PC-9 (cell line): Measurements from ENCODE around the gene EYS.

Experiments used
- EZH2 ChIP-seq: fragments of 200-600 bp; sonication (generic); IDR thresholded peaks from 2 replicates; pipeline ENCODE4 v1.8.0; 2017; ENCODE audit warnings: antibody characterized with exemption, low read depth
- TF ChIP-seq, protein P1 (sequence below): fragments of 200-600 bp; sonication (generic); conservative IDR thresholded peaks from 2 replicates; pipeline ENCODE4 v1.6.1; 2017; ENCODE audit warnings: mixed run types, antibody characterized with exemption, mild to moderate bottlenecking, moderate library complexity

DNA sequence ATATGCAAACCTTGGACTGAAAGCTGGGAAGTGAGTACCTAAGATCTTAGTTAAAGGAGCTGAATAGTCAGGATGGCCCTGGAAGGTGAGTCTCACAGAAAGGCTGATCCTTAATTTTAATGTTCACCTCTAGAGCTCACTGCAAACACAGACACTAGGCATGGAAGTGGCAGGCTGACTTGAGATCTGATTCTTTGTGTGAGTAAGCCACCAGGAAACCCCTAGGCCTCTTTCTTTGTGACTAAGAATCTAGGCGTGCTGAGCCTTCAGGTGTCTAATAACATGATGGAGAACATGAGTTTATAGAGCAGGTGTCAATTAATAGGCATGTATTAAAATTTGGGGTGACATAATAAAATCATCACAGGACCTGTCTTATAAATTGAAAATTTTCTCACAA, 642.2 kb downstream of the EYS start:
- TF ChIP-seq, protein P1, sequence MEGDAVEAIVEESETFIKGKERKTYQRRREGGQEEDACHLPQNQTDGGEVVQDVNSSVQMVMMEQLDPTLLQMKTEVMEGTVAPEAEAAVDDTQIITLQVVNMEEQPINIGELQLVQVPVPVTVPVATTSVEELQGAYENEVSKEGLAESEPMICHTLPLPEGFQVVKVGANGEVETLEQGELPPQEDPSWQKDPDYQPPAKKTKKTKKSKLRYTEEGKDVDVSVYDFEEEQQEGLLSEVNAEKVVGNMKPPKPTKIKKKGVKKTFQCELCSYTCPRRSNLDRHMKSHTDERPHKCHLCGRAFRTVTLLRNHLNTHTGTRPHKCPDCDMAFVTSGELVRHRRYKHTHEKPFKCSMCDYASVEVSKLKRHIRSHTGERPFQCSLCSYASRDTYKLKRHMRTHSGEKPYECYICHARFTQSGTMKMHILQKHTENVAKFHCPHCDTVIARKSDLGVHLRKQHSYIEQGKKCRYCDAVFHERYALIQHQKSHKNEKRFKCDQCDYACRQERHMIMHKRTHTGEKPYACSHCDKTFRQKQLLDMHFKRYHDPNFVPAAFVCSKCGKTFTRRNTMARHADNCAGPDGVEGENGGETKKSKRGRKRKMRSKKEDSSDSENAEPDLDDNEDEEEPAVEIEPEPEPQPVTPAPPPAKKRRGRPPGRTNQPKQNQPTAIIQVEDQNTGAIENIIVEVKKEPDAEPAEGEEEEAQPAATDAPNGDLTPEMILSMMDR, result no peak
- TF ChIP-seq EZH2, result no peak
